GM12891 (cell line): ENCODE measurements around the gene CYP4V2. TPM values are rescaled to one million over a fixed set of nuclear protein-coding genes. Genes with fewer than 3 reads are reported as not detected.

Experiments used
- DNase-seq: peaks from one replicate; pipeline ENCODE4 v3.0.0; 2011; ENCODE audit warnings: low spot score; ENCODE audit not compliant: insufficient read length
- FAIRE-seq: peaks from 2 replicates; lab custom pipeline; 2011; peaks lifted over from hg19 to GRCh38; lab: Jason Lieb, UNC
- PAX5 ChIP-seq: IDR thresholded peaks from 2 replicates; pipeline ENCODE4 v1.6.1; 2011; ENCODE audit warnings: low read length, moderate library complexity, mild to moderate bottlenecking; ENCODE audit not compliant: insufficient read depth, severe bottlenecking
- POLR2A ChIP-seq: IDR thresholded peaks from 2 replicates; pipeline ENCODE4 v1.6.1; 2011; ENCODE audit warnings: low read depth, low read length, control low read depth
- POLR2AphosphoS5 ChIP-seq: IDR thresholded peaks from 2 replicates; pipeline ENCODE4 v1.6.1; 2011; ENCODE audit warnings: low read depth, low read length, control low read depth
- POU2F2 ChIP-seq: IDR thresholded peaks from 2 replicates; pipeline ENCODE4 v1.6.1; 2011; ENCODE audit warnings: low read depth, mild to moderate bottlenecking, control low read depth, low read length, moderate library complexity
- SPI1 ChIP-seq: IDR thresholded peaks from 2 replicates; pipeline ENCODE4 v1.6.1; 2011; ENCODE audit warnings: low read depth, low read length, control low read depth
- TAF1 ChIP-seq: IDR thresholded peaks from 2 replicates; pipeline ENCODE4 v1.6.1; 2011; ENCODE audit warnings: low read depth, low read length, control low read depth
- polyA plus RNA-seq: library from polyadenylated mRNA; unstranded; fragments of >200 nt; gene quantifications from one replicate; pipeline ENCODE4 v1.2.1, GENCODE V29; 2012; ENCODE audit warnings: low read depth, missing spikeins, inconsistent platforms; ENCODE audit not compliant: missing spikeins

The CYP4V2 gene
- 1.5 TPM for polyA plus RNA-seq

- TF ChIP-seq POU2F2 (0 out of 2 replicates have a peak, but pooled peaks have one; percentile 5), TAF1 (0 out of 2 replicates have a peak, but pooled peaks have one; percentile 16), PAX5 (peak; percentile 45), POLR2AphosphoS5 (peak; percentile 74), SPI1 (no peak), POLR2A (no peak)
- FAIRE-seq = peak; percentile 94
- peak; percentile 91 for DNase-seq
These were observed at the start of gene CYP4V2 for GRCh38 chr4:186191200-186192065. Gene CYP4V2 (plus strand): TSS chr4:186191567. CDS start chr4:186191824, 257 bp downstream.

- no peak for FAIRE-seq
- no peak for TF ChIP-seq SPI1
- no peak for TF ChIP-seq POU2F2
- TF ChIP-seq POLR2AphosphoS5 = no peak
- TF ChIP-seq TAF1 = no peak
- DNase-seq = no peak
These were observed 47.0 kb upstream of the CYP4V2 start for GRCh38 chr4:186144198-186144945.

GRCh38 chr4:186144946-186145569 lies 46.3 kb upstream of the CYP4V2 start:
- DNase-seq (peak; percentile 34), FAIRE-seq (peak; percentile 74)

GRCh38 chr4:186146458-186146857 lies 44.9 kb upstream of the CYP4V2 start:
- DNase-seq (no peak), FAIRE-seq (no peak)
- TF ChIP-seq PAX5 (no peak), TAF1 (no peak), POU2F2 (no peak), POLR2AphosphoS5 (no peak), SPI1 (no peak), POLR2A (no peak)

More at GRCh38 chr4:186144946-186145569, 46.3 kb upstream of the CYP4V2 start:
- TF ChIP-seq POU2F2 = no peak
- no peak for TF ChIP-seq POLR2AphosphoS5
- TF ChIP-seq POLR2A = no peak

- no peak for DNase-seq
- FAIRE-seq = no peak
- TF ChIP-seq POLR2AphosphoS5 = no peak
- TF ChIP-seq POU2F2 = no peak
- TF ChIP-seq SPI1 = no peak
These were observed 42.9 kb upstream of the CYP4V2 start for GRCh38 chr4:186148336-186148975.

- no peak for FAIRE-seq
- TF ChIP-seq POLR2A = no peak
- no peak for TF ChIP-seq POU2F2
- no peak for TF ChIP-seq PAX5
- DNase-seq = no peak
These were observed 41.5 kb upstream of the CYP4V2 start for GRCh38 chr4:186149872-186150271.

- FAIRE-seq = no peak
- no peak for TF ChIP-seq POU2F2
- TF ChIP-seq PAX5 = no peak
- no peak for TF ChIP-seq TAF1
- no peak for TF ChIP-seq POLR2A
These were observed 40.4 kb upstream of the CYP4V2 start for GRCh38 chr4:186150926-186151325.

GRCh38 chr4:186151499-186151898 lies 39.9 kb upstream of the CYP4V2 start:
- no peak for DNase-seq
- FAIRE-seq = no peak
- no peak for TF ChIP-seq POU2F2
- no peak for TF ChIP-seq POLR2A
- TF ChIP-seq TAF1 = no peak
- no peak for TF ChIP-seq POLR2AphosphoS5
- TF ChIP-seq PAX5 = no peak
- TF ChIP-seq SPI1 = no peak

More at GRCh38 chr4:186150926-186151325, 40.4 kb upstream of the CYP4V2 start:
- no peak for DNase-seq

- no peak for FAIRE-seq
- TF ChIP-seq POLR2AphosphoS5 (no peak), POLR2A (no peak), PAX5 (no peak), POU2F2 (no peak), TAF1 (no peak), SPI1 (no peak)
- DNase-seq = no peak
These were observed 33.1 kb upstream of the CYP4V2 start for GRCh38 chr4:186158021-186158813.
